ENCODE results near the gene TRIP11. TPM values are rescaled to one million over a fixed set of nuclear protein-coding genes. Genes with fewer than 3 reads are reported as not detected.

The TRIP11 gene
- total RNA-seq (2013), result 30.4 TPM
- polyA plus RNA-seq (10 to 100 TPM in 2 of 3 donors, 1 to 10 TPM in 1; 6.1 to 15.6 (median 13.4) TPM), polyA minus RNA-seq (5.1 and 11.4 TPM in 2 replicates), total RNA-seq (22.8 to 62.1 (median 42.2) reads per million in 11 experiments)

DNA sequence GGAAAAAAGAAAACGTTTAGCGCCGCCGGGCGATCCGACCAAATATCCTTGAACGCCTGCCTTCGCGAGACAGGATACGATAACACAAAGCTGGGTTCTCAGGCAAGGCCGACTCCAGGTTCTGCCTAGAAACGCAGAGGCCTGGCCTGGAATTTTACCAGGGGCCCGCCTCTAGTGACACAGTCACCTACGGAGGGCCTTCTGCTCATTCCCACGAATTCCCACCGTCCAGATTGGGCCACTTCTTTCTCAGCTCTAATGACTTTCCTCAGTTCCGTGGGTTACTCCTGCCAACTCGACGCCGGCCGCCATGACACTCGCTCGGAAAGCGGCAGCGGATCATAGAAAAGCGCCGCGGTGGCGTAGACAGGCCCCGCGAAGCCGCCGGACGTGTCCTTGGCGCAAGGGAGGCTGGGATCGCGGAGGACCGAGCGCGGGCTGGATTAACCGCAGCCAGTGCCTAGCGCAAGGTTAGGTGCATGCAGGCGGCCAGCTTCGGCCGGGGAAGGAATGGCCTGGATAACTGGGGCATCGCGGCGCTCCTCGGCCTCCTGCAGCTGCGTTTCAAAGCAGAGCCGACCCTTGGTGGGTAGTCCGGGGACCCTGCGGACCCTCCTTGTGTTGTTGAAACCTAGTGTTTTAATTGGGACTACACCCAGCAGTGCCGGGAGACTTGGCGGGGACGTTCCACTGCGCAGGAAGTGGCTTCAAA lies at the start of gene TRIP11:
Gene TRIP11 (minus strand): TSS at position 341 of the 712 bp plus-strand sequence. CDS start 374 bp downstream, outside the sequence.
- WGBS (ENCODE audit: insufficient coverage), result under 1% methylated on average over 56 of the region's 57 CpGs
- Mint-ChIP-seq H3K27ac (peak within 1 kb of the TSS; percentile 92 to 99 (median 99)), H3K27me3 (ENCODE audit: low read depth in 3 of 3) (no peaks in the 10 kb centered on the region), H3K9me3 (peaks cover 0 to 3% (median 0%) of the 10 kb centered on the region in 7 donors), H3K4me3 (peak within 1 kb of the TSS; percentile 95 to 96), H3K4me1 (peaks cover 34% of the 10 kb centered on the region), H3K36me3 (peaks cover 0 to 4% of the 10 kb centered on the region in 2 donors)
- Histone ChIP-seq H3K36me3 (replicated peaks in 1 of 2; ENCODE audit: control insufficient read depth in 1 of 2, insufficient read depth in 2 of 2, low read length in 2 of 2) (peaks cover 0 to 11% of the 10 kb centered on the region in 2 donors), H4K20me1 (ENCODE audit: insufficient read depth, low read length) (peaks cover 7% of the 10 kb centered on the region), H3K4me1 (ENCODE audit: control insufficient read depth in 1 of 2, insufficient read depth in 2 of 2, low read length in 2 of 2) (peaks cover 24 to 34% of the 10 kb centered on the region in 2 donors), H3K79me2 (ENCODE audit: insufficient read depth, low read length) (peaks cover 53% of the 10 kb centered on the region), H3K27ac (ENCODE audit: low read depth in 1 of 2, low read length in 2 of 2) (peak within 1 kb of the TSS; percentile 97 to 99), H2AFZ (ENCODE audit: insufficient read depth, low read depth, low read length, poor library complexity, severe bottlenecking) (peak within 1 kb of the TSS; percentile 94), H3K4me2 (replicated peaks; ENCODE audit: extremely low read depth, low read length, poor library complexity, severe bottlenecking) (peak within 1 kb of the TSS; percentile 93), H3K9ac (ENCODE audit: insufficient read depth, low read length, poor library complexity, severe bottlenecking) (peak within 1 kb of the TSS; percentile 98), H3K27me3 (ENCODE audit: control insufficient read depth in 2 of 2, insufficient read depth in 2 of 2, low read length in 2 of 2) (no peaks in the 10 kb centered on the region), H3K4me3 (replicated peaks in 1 of 3; ENCODE audit: low read depth in 2 of 3, low read length in 3 of 3) (peak within 1 kb of the TSS; percentile 86 to 97 (median 87)), H3K9me3 (replicated peaks in 1 of 2; ENCODE audit: control insufficient read depth in 1 of 2, insufficient read depth in 1 of 2, low read length in 2 of 2) (no peaks in the 10 kb centered on the region)
- intact Hi-C loops (cut with micrococcal nuclease), result loop anchor here (2.0 to 5.0 kb wide), 2 partner anchors 67 kb away; partner anchors contain the start of gene ATXN3 (in 2 of the 2)
- peak; percentile 85 to 87 (median 85) for DNase-seq
- TF ChIP-seq, protein P1, sequence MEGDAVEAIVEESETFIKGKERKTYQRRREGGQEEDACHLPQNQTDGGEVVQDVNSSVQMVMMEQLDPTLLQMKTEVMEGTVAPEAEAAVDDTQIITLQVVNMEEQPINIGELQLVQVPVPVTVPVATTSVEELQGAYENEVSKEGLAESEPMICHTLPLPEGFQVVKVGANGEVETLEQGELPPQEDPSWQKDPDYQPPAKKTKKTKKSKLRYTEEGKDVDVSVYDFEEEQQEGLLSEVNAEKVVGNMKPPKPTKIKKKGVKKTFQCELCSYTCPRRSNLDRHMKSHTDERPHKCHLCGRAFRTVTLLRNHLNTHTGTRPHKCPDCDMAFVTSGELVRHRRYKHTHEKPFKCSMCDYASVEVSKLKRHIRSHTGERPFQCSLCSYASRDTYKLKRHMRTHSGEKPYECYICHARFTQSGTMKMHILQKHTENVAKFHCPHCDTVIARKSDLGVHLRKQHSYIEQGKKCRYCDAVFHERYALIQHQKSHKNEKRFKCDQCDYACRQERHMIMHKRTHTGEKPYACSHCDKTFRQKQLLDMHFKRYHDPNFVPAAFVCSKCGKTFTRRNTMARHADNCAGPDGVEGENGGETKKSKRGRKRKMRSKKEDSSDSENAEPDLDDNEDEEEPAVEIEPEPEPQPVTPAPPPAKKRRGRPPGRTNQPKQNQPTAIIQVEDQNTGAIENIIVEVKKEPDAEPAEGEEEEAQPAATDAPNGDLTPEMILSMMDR (IDR thresholded peaks at IDR 0.05), result no peak

DNA sequence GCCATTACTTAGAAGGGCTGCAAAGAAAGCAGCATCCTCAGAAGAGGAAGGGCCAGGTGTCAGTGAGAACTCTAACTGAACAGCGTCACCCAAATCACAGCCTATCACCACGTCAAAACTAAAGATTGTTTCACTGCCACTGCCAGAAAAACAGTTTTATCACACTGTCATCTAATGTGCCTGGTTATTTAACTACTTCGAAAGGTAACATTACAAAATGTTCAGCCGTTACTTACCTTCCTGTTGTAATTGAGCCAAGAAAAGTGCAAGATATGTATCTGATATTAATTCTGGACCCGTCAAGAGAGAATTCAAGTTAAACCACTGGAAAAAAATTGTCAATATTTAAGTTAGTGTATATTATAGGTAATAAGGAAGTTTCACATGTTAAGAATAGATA lies 48.6 kb upstream of the TRIP11 start:
- Histone ChIP-seq H3K36me3 (replicated peaks in 1 of 2; ENCODE audit: control insufficient read depth in 1 of 2, insufficient read depth in 2 of 2, low read length in 2 of 2) (peaks cover 79 to 89% of the 10 kb centered on the region in 2 donors), H3K79me2 (ENCODE audit: insufficient read depth, low read length) (no peaks in the 10 kb centered on the region), H3K27ac (ENCODE audit: low read depth in 1 of 2, low read length in 2 of 2) (no peak overlapping the region), H4K20me1 (ENCODE audit: insufficient read depth, low read length) (no peaks in the 10 kb centered on the region), H3K4me1 (ENCODE audit: control insufficient read depth in 1 of 2, insufficient read depth in 2 of 2, low read length in 2 of 2) (no peaks in the 10 kb centered on the region), H3K9me3 (replicated peaks in 1 of 2; ENCODE audit: control insufficient read depth in 1 of 2, insufficient read depth in 1 of 2, low read length in 2 of 2) (no peaks in the 10 kb centered on the region), H3K9ac (ENCODE audit: insufficient read depth, low read length, poor library complexity, severe bottlenecking) (no peak overlapping the region), H3K4me3 (replicated peaks in 1 of 3; ENCODE audit: low read depth in 2 of 3, low read length in 3 of 3) (no peak overlapping the region), H3K4me2 (replicated peaks; ENCODE audit: extremely low read depth, low read length, poor library complexity, severe bottlenecking) (no peak overlapping the region), H3K27me3 (ENCODE audit: control insufficient read depth in 2 of 2, insufficient read depth in 2 of 2, low read length in 2 of 2) (no peaks in the 10 kb centered on the region), H2AFZ (ENCODE audit: insufficient read depth, low read depth, low read length, poor library complexity, severe bottlenecking) (no peak overlapping the region)
- Mint-ChIP-seq H3K4me3 (no peak overlapping the region), H3K9me3 (peaks cover 0 to 3% (median 0%) of the 10 kb centered on the region in 7 donors), H3K27ac (no peak overlapping the region), H3K36me3 (peaks cover 56 to 84% of the 10 kb centered on the region in 2 donors), H3K27me3 (ENCODE audit: low read depth in 3 of 3) (peaks cover 0 to 1% (median 0%) of the 10 kb centered on the region in 3 donors), H3K4me1 (no peaks in the 10 kb centered on the region)
- 100% methylated on average over 1 of the region's 5 CpGs for WGBS (ENCODE audit: insufficient coverage)
- DNase-seq, result no peak
- intact Hi-C loops (cut with micrococcal nuclease), result no loop called here
- TF ChIP-seq, protein P1 (IDR thresholded peaks at IDR 0.05), result no peak
